ENCODE measurements around the gene SLC17A7. TPM values are rescaled to one million over a fixed set of nuclear protein-coding genes. Genes with fewer than 3 reads are reported as not detected.

The SLC17A7 gene
- total RNA-seq, 2 experiments from 2014 or later: 0.23 TPM; not detected in 1

DNA sequence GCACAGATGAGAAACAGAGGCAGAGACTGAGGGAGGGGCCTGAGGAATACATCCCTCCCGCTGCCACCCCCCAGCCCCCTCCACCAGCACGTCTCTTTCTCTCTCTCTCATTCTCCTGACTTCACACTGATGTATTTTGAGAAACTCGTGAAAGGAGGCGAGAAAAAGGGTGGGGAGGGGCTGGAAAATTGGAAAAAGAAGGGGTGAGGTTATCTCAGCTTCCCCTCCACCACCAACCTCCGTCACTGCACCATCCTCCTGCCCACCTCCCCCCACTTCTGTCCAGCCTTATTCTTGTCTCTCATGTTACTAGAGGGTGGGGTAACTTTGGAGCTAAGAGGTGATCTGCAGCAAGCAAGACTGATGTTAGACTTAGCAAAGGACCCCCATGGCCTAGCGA is 1.5 kb downstream of the SLC17A7 start:
- ChIA-PET CTCF (interaction anchor here (1.0 kb wide), 2 partner anchors 10 to 49 kb away, joined by 4 to 6 read pairs; no protein-coding TSS in a partner anchor), POLR2A (interaction anchor here (0.7 to 1.5 kb wide), 4 partner anchors 10 to 50 kb away, joined by 3 to 4 read pairs (median 3); partner anchors contain the start of gene PIH1D1)
- no peaks in the 10 kb centered on the region for H3K36me3 Mint-ChIP-seq (ENCODE audit: low read depth)
- no peak for DNase-seq
- intact Hi-C loops (cut with micrococcal nuclease): loop anchor here (5.0 to 10.0 kb wide), 2 partner anchors 48 to 175 kb away; no protein-coding TSS in a partner anchor
- no peak overlapping the region for H3K4me3 Mint-ChIP-seq
- H3K27ac Mint-ChIP-seq: no peak overlapping the region
- peaks cover 29% of the 10 kb centered on the region for H3K4me1 Mint-ChIP-seq (ENCODE audit: low read depth)
- TF ChIP-seq CTCF (IDR thresholded peaks at IDR 0.05): no peak
- H3K27me3 Mint-ChIP-seq: peaks cover 73% of the 10 kb centered on the region
- no peaks in the 10 kb centered on the region for H3K9me3 Mint-ChIP-seq
- ATAC-seq: no peak

- Mint-ChIP-seq H3K27ac (no peak overlapping the region), H3K36me3 (ENCODE audit: low read depth) (no peaks in the 10 kb centered on the region), H3K9me3 (no peaks in the 10 kb centered on the region), H3K27me3 (peaks cover 87% of the 10 kb centered on the region), H3K4me1 (ENCODE audit: low read depth) (peaks cover 27% of the 10 kb centered on the region), H3K4me3 (no peak overlapping the region)
- intact Hi-C loops (cut with micrococcal nuclease): no loop called here
- ChIA-PET POLR2A (no interaction called here), CTCF (no interaction called here)
- ATAC-seq (no peak), DNase-seq (no peak)
- no peak for TF ChIP-seq CTCF (IDR thresholded peaks at IDR 0.05)
Measured at GRCh38 chr19:49438261-49438660, 3.1 kb downstream of the SLC17A7 start.

DNA sequence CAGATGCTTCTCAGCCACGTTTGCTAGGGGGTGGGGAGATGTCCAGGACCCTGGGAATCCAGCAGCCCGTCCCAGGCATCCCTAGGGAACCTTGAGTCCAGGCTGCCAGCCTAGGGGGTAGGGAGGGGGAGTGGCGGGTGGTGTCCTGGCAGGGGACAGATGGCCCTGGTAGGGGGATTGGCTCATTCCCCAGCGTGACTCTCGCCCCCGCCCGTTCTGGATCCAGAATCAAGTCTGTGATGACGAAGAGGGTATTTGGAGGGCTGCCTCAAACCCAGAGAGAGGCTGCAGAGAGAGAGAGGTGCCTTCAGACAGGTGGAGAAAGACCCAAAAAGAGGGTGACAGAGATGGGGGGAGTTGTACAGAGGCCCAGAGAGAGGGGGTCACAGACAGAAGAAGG is 4.1 kb downstream of the SLC17A7 start:
- Mint-ChIP-seq H3K27ac (no peak overlapping the region), H3K4me3 (no peak overlapping the region), H3K27me3 (peaks cover 89% of the 10 kb centered on the region), H3K4me1 (ENCODE audit: low read depth) (peaks cover 29% of the 10 kb centered on the region), H3K36me3 (ENCODE audit: low read depth) (no peaks in the 10 kb centered on the region), H3K9me3 (no peaks in the 10 kb centered on the region)
- no peak for DNase-seq
- POLR2A ChIA-PET: no interaction called here
- no peak for ATAC-seq
- TF ChIP-seq CTCF (IDR thresholded peaks at IDR 0.05): no peak
- CTCF ChIA-PET: no interaction called here
- intact Hi-C loops (cut with micrococcal nuclease): no loop called here

DNA sequence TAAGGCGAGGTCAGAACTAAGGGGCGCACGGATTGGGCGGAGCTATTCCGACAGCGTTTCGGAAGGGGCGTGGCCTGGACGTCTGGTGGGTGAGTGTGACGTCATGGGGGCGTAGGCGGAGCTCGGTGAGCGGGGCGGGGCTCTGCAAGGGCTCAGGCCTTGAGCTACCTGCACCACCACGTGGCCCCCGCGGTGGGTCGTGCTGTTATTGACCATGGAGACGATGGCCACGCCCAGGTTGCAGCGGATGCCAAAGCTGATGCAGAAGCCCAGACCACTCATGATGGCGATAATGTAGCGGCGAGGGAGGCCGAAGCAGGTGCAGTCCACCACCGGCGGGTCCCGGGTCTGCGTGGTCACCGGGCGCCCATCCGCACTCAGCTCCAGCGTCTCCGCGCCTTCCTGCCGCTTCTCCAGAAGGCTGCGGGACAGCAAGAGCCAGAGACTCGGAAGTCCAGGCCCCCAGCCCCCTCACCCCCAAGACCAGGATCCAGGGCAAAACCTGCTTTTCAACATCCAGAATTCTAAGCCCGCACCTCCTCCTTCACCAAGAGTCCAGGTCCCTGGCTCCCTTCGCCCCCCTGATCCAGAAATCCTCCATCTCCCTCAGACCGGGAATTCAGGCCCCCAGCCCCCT is 4.8 kb downstream of the SLC17A7 start:
- peak; percentile 53 for ATAC-seq
- no peaks in the 10 kb centered on the region for H3K9me3 Mint-ChIP-seq
- POLR2A ChIA-PET: interaction anchor here (1.1 to 1.6 kb wide), 4 partner anchors 11 to 126 kb away, joined by 3 to 4 read pairs (median 4); partner anchors contain the start of genes GFY and PIH1D1
- CTCF ChIA-PET: interaction anchor here (0.9 to 2.2 kb wide), 3 partner anchors 12 to 45 kb away, joined by 3 to 13 read pairs (median 3); partner anchors contain the start of gene GFY
- peaks cover 23% of the 10 kb centered on the region for H3K4me1 Mint-ChIP-seq (ENCODE audit: low read depth)
- H3K36me3 Mint-ChIP-seq (ENCODE audit: low read depth): no peaks in the 10 kb centered on the region
- DNase-seq: peak; percentile 91
- H3K27me3 Mint-ChIP-seq: peaks cover 87% of the 10 kb centered on the region
- TF ChIP-seq CTCF (IDR thresholded peaks at IDR 0.05): no peak
- intact Hi-C loops (cut with micrococcal nuclease): no loop called here
- no peak overlapping the region for H3K4me3 Mint-ChIP-seq
- H3K27ac Mint-ChIP-seq: no peak overlapping the region

DNA sequence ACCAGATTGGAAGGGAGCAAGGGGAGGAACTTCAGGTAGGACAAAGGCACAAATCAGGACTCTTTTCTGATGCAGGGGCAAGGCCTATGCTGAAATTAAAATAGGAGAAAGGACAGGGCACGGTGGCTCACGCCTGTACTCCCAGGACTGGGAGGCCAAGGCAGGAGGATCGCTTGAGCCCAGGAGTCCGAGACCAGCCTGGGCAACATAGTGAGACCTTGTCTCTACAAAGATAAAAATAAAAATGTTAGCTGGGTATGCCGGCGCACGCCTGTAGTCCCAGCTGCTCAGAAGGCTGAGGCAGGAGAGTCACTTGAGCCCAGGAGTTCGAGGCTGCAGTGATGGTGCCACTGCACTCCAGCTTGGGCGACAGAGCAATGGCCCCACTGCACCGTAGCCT is 5.7 kb downstream of the SLC17A7 start:
- ChIA-PET CTCF (interaction anchor here (0.9 to 2.2 kb wide), 2 partner anchors 11 to 44 kb away, joined by 3 to 13 read pairs; partner anchors contain the start of gene GFY), POLR2A (interaction anchor here (1.1 to 1.6 kb wide), 4 partner anchors 11 to 127 kb away, joined by 3 to 4 read pairs (median 4); partner anchors contain the start of genes GFY and PIH1D1)
- H3K4me3 Mint-ChIP-seq: no peak overlapping the region

More for the DNA sequence above, 5.7 kb downstream of the SLC17A7 start:
- Mint-ChIP-seq H3K27me3 (peaks cover 88% of the 10 kb centered on the region), H3K36me3 (ENCODE audit: low read depth) (no peaks in the 10 kb centered on the region), H3K4me1 (ENCODE audit: low read depth) (peaks cover 19% of the 10 kb centered on the region), H3K9me3 (no peaks in the 10 kb centered on the region), H3K27ac (no peak overlapping the region)
- DNase-seq (no peak), ATAC-seq (no peak)
- TF ChIP-seq CTCF (IDR thresholded peaks at IDR 0.05): no peak
- intact Hi-C loops (cut with micrococcal nuclease): no loop called here
